Endothelial cell of umbilical vein (primary cell): ENCODE measurements around the gene CASK.

Source experiments
- EZH2 ChIP-seq: IDR thresholded peaks from 2 replicates; pipeline ENCODE4 v1.6.1; 2012; ENCODE audit warnings: borderline replicate concordance, low read depth, mild to moderate bottlenecking, moderate library complexity, low read length, inconsistent platforms; ENCODE audit not compliant: severe bottlenecking
- GATA2 ChIP-seq: IDR thresholded peaks from 2 replicates; pipeline ENCODE4 v1.7.0; 2011; ENCODE audit warnings: low read depth, mild to moderate bottlenecking, moderate library complexity, mixed read lengths, low read length; ENCODE audit not compliant: insufficient read length, insufficient read depth
- MYC ChIP-seq: IDR thresholded peaks from one replicate; pipeline ENCODE4 v1.6.1; 2011; ENCODE audit warnings: mild to moderate bottlenecking, low read depth, low read length
- POLR2A ChIP-seq: IDR thresholded peaks from 2 replicates; pipeline ENCODE4 v1.6.1; 2012; ENCODE audit warnings: low read depth, mild to moderate bottlenecking, control low read depth, low read length
- POLR2AphosphoS5 ChIP-seq: IDR thresholded peaks from 2 replicates; pipeline ENCODE4 v1.6.1; 2012; ENCODE audit warnings: low read depth, mild to moderate bottlenecking, control low read depth, low read length, moderate library complexity; ENCODE audit not compliant: insufficient read depth
- TF ChIP-seq, protein P1 (sequence below), 2 donors: IDR thresholded peaks; 1 replicate in 1 of 2; 2 replicates in 1 of 2; pipeline ENCODE4 v1.5.1; 2011; ENCODE audit warnings: low read length in 2 of 2, mild to moderate bottlenecking in 2 of 2, moderate library complexity in 2 of 2, control low read depth in 1 of 2, inconsistent platforms in 1 of 2, low read depth in 1 of 2; ENCODE audit not compliant: insufficient read depth in 1 of 2; ENCODE audit errors: extremely low read depth in 1 of 2

DNA sequence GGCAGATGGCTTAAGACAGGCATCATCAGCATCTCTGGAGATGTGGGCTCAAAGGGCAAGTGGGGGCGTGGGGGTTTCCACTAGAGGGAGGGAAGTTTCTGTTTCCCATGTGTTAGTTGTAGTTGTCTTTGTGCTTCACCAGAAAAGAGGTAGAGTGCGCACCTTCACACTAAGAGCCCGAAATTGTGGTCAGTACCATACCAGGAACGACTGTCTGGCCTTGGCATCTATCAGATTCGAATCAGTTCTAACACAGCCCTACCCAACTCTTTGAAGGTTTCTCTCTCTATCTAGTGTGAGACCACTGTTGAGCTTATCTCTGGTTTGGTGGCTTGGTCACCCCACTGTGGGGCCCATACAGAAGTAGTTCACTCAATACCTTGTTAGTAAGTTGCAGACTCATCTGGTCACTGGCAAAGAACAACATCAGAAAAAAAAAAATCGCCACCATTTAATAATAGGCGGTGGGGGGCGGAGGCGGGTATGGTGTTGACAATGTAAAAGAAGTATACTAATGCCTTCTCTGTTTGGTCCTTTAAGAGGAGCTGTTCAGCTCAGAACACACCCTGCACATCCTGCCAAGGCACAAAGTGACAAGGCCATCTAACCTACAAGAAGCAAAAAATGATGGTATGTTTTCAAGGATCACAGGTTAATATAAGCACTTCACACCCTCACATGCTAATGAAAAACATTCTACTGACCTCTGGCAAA is 405.1 kb downstream of the CASK start:
- TF ChIP-seq, protein P1, sequence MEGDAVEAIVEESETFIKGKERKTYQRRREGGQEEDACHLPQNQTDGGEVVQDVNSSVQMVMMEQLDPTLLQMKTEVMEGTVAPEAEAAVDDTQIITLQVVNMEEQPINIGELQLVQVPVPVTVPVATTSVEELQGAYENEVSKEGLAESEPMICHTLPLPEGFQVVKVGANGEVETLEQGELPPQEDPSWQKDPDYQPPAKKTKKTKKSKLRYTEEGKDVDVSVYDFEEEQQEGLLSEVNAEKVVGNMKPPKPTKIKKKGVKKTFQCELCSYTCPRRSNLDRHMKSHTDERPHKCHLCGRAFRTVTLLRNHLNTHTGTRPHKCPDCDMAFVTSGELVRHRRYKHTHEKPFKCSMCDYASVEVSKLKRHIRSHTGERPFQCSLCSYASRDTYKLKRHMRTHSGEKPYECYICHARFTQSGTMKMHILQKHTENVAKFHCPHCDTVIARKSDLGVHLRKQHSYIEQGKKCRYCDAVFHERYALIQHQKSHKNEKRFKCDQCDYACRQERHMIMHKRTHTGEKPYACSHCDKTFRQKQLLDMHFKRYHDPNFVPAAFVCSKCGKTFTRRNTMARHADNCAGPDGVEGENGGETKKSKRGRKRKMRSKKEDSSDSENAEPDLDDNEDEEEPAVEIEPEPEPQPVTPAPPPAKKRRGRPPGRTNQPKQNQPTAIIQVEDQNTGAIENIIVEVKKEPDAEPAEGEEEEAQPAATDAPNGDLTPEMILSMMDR (IDR thresholded peaks at IDR 0.05; ENCODE audit: extremely low read depth in 1 of 2, insufficient read depth in 1 of 2, low read depth in 1 of 2, low read length in 2 of 2) = no peak
- no peak for TF ChIP-seq POLR2A
- TF ChIP-seq EZH2 = no peak
- TF ChIP-seq POLR2AphosphoS5 = no peak
- no peak for TF ChIP-seq GATA2
- TF ChIP-seq MYC = no peak
